H9 (cell line): ENCODE results near the gene MCAM. TPM values are rescaled to one million over a fixed set of nuclear protein-coding genes. Genes with fewer than 3 reads are reported as not detected.
A peak's percentile ranks its signal among the peaks of the same experiment; 100 is the strongest.

Experiments
- DNase-seq: peaks from one replicate; pipeline ENCODE4 v3.0.0-alpha.2; 2017
- H2AFZ ChIP-seq: one replicate; pipeline ENCODE4 v1.6.1; 2013; ENCODE audit warnings: mild to moderate bottlenecking, low read length, control low read depth, moderate library complexity
- H2AK5ac ChIP-seq: 2 replicates; pipeline ENCODE4 v1.6.1; 2013; ENCODE audit warnings: low read length, control low read depth, mixed read lengths; ENCODE audit not compliant: insufficient read length
- H2BK120ac ChIP-seq: one replicate; pipeline ENCODE4 v1.6.1; 2013; ENCODE audit warnings: low read depth, mild to moderate bottlenecking, low read length, control low read depth, inconsistent platforms; ENCODE audit not compliant: poor library complexity, severe bottlenecking
- H2BK12ac ChIP-seq: 2 replicates; pipeline ENCODE4 v1.6.1; 2013; ENCODE audit warnings: low read length, control low read depth, mixed read lengths, low read depth; ENCODE audit not compliant: insufficient read length
- H2BK15ac ChIP-seq: 2 replicates; pipeline ENCODE4 v1.6.1; 2013; ENCODE audit warnings: low read depth, low read length, control low read depth
- H2BK20ac ChIP-seq: one replicate; pipeline ENCODE4 v1.6.1; 2013; ENCODE audit warnings: low read depth, mild to moderate bottlenecking, low read length, control low read depth, inconsistent platforms; ENCODE audit not compliant: poor library complexity, severe bottlenecking
- H2BK5ac ChIP-seq: 2 replicates; pipeline ENCODE4 v1.6.1; 2013; ENCODE audit warnings: low read length, control low read depth, mixed read lengths; ENCODE audit not compliant: insufficient read length
- H3K14ac ChIP-seq: 2 replicates; pipeline ENCODE4 v1.6.1; 2013; ENCODE audit warnings: low read length, control low read depth; ENCODE audit not compliant: insufficient read depth
- H3K18ac ChIP-seq: 2 replicates; pipeline ENCODE4 v1.6.1; 2013; ENCODE audit warnings: low read depth, mild to moderate bottlenecking, mixed read lengths, low read length, control low read depth; ENCODE audit not compliant: insufficient read length
- H3K23ac ChIP-seq: 2 replicates; pipeline ENCODE4 v1.6.1; 2013; ENCODE audit warnings: low read length, control low read depth, mixed read lengths, low read depth; ENCODE audit not compliant: insufficient read length
- H3K23me2 ChIP-seq: 2 replicates; pipeline ENCODE4 v1.6.1; 2013; ENCODE audit warnings: low read depth, mild to moderate bottlenecking, mixed read lengths, low read length, control low read depth; ENCODE audit not compliant: insufficient read length, poor library complexity, severe bottlenecking
- H3K27ac ChIP-seq: 2 replicates; pipeline ENCODE4 v1.5.1; 2013; ENCODE audit warnings: low read length, control low read depth, mixed read lengths, low read depth; ENCODE audit not compliant: insufficient read length
- H3K27me3 ChIP-seq: 2 replicates; pipeline ENCODE4 v1.6.1; 2013; ENCODE audit warnings: low read length, control low read depth, inconsistent platforms; ENCODE audit not compliant: insufficient read depth
- H3K4ac ChIP-seq: 2 replicates; pipeline ENCODE4 v1.6.1; 2013; ENCODE audit warnings: low read depth, mild to moderate bottlenecking, control low read depth, inconsistent platforms, low read length, moderate library complexity
- H3K4me1 ChIP-seq: 2 replicates; pipeline ENCODE4 v1.6.1; 2013; ENCODE audit warnings: low read length, control low read depth, inconsistent platforms; ENCODE audit not compliant: insufficient read depth
- H3K4me2 ChIP-seq: 2 replicates; pipeline ENCODE4 v1.6.1; 2013; ENCODE audit warnings: low read length, control low read depth, mixed read lengths; ENCODE audit not compliant: insufficient read length, insufficient read depth
- H3K56ac ChIP-seq: 2 replicates; pipeline ENCODE4 v1.6.1; 2013; ENCODE audit warnings: low read depth, mild to moderate bottlenecking, mixed read lengths, low read length, control low read depth; ENCODE audit not compliant: insufficient read length
- H3K79me1 ChIP-seq: 2 replicates; pipeline ENCODE4 v1.6.1; 2013; ENCODE audit warnings: low read depth, mild to moderate bottlenecking, moderate library complexity, low read length, control low read depth, inconsistent platforms; ENCODE audit not compliant: insufficient read depth, poor library complexity, severe bottlenecking
- H3K79me2 ChIP-seq: 2 replicates; pipeline ENCODE4 v1.6.1; 2013; ENCODE audit warnings: low read length, control low read depth, inconsistent platforms; ENCODE audit not compliant: insufficient read depth
- H3K9ac ChIP-seq: 2 replicates; pipeline ENCODE4 v1.6.1; 2013; ENCODE audit warnings: low read length, control low read depth, mixed read lengths; ENCODE audit not compliant: insufficient read length; ENCODE audit errors: extremely low read depth
- H3K9me3 ChIP-seq: one replicate; pipeline ENCODE4 v1.6.1; 2013; ENCODE audit warnings: low read depth, low read length, inconsistent platforms; ENCODE audit not compliant: control insufficient read depth
- H3T11ph ChIP-seq: one replicate; pipeline ENCODE4 v1.6.1; 2013; ENCODE audit warnings: mild to moderate bottlenecking, low read length, control low read depth, inconsistent platforms
- H4K20me1 ChIP-seq: one replicate; pipeline ENCODE4 v1.6.1; 2013; ENCODE audit not compliant: control insufficient read depth, insufficient read length, insufficient read depth
- H4K5ac ChIP-seq: 2 replicates; pipeline ENCODE4 v1.6.1; 2013; ENCODE audit warnings: low read depth, mild to moderate bottlenecking, mixed read lengths, low read length, control low read depth; ENCODE audit not compliant: insufficient read length
- H4K8ac ChIP-seq: replicated peaks from 2 replicates; pipeline ENCODE4 v1.6.1; 2013; ENCODE audit warnings: low read length, control low read depth, mixed read lengths, low read depth; ENCODE audit not compliant: insufficient read length
- H4K91ac ChIP-seq: 2 replicates; pipeline ENCODE4 v1.6.1; 2013; ENCODE audit warnings: low read depth, mild to moderate bottlenecking, moderate library complexity, mixed read lengths, low read length, control low read depth; ENCODE audit not compliant: insufficient read length
- H3K27ac Mint-ChIP-seq, 3 experiments: 2 replicates in 2 of 3; 3 replicates in 1 of 3; pipeline ENCODE4 v1.8.0; 2020 to 2021; ENCODE audit warnings: mixed read lengths in 3 of 3, mild to moderate bottlenecking in 1 of 3, moderate library complexity in 1 of 3
- H3K27me3 Mint-ChIP-seq: 2 replicates; pipeline ENCODE4 v1.8.0; 2021; ENCODE audit warnings: low read depth, mild to moderate bottlenecking, moderate library complexity, mixed read lengths
- H3K36me3 Mint-ChIP-seq, 3 experiments: 2 replicates in 2 of 3; 3 replicates in 1 of 3; pipeline ENCODE4 v1.8.0; 2020 to 2021; ENCODE audit warnings: low read depth in 3 of 3, mixed read lengths in 3 of 3; ENCODE audit not compliant: insufficient read depth in 1 of 3
- H3K4me1 Mint-ChIP-seq, 2 experiments: 2 replicates each; pipeline ENCODE4 v1.8.0; 2020; ENCODE audit warnings: mixed read lengths in 2 of 2
- H3K4me3 Mint-ChIP-seq, 2 experiments: 2 replicates in 1 of 2; 3 replicates in 1 of 2; pipeline ENCODE4 v1.8.0; 2020 to 2021; ENCODE audit warnings: mild to moderate bottlenecking in 2 of 2, mixed read lengths in 2 of 2, moderate library complexity in 1 of 2
- H3K9me3 Mint-ChIP-seq, 2 experiments: 2 replicates in 1 of 2; 3 replicates in 1 of 2; pipeline ENCODE4 v1.8.0; 2020; ENCODE audit warnings: mild to moderate bottlenecking in 2 of 2, mixed read lengths in 2 of 2, moderate library complexity in 1 of 2
- WGBS: extraction: QIAGEN DNeasy Blood & Tissue Kit; methylation state at CpG from one replicate; pipeline ENCODE4 v1.1.7; 2013; ENCODE audit warnings: missing lambda C conversion rate, low lambda C conversion rate, mixed read lengths; ENCODE audit not compliant: insufficient read length; ENCODE audit errors: extremely low coverage; 5-methylcytosine and 5-hydroxymethylcytosine counted together
- total RNA-seq: library from RNA; stranded (reverse); gene quantifications from 2 replicates; pipeline ENCODE4 v1.2.1, GENCODE V29; 2021
- TF ChIP-seq, protein P1 (sequence below): fragments of 200-600 bp; sonication (generic); conservative IDR thresholded peaks from 3 replicates; pipeline ENCODE4 v1.8.0; 2021; ENCODE audit warnings: antibody characterized with exemption, mild to moderate bottlenecking

MCAM gene
- total RNA-seq, 1 experiment from 2014 or later = 21.5 TPM

DNA sequence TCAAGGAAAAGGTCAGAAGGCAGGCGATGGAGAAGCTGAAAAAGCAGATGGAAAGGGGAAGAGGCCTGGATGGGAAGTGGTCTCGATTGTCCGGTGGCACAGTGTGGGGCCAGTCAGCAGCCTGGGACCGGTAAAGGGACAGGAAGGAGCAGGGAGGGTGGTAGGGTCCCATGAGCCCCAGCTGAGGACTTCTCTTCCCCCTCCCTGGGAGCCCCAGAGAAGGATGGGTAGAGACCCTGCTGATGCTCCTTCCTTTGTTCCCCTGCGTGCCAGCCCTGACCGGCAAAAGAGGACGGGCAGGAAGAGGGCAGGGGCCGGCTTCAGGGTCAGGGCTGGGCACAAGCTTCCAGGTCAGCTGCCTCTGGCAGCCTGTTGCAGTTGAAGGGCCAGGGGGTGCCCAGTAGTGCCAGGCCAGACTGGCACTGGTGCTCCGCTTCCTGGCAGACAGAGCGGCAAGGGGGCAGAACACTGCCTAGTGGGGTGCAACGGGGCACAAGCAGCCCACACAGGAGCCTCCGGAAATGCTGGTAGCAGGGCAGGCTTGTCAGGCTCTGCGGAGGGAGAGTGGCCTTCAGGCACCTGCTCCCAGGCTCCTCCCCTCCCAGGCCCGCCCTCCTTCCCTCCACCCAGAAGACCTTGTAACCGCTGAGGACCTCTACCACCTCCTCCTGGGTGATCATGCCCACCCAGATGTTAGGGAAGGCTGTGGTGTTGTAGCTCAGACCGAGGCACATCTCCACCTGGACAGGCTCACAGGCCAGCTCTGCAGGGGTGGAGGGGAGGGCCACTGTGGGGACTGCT, 24.5 kb upstream of the MCAM start:
- Histone ChIP-seq H2BK12ac (no peak overlapping the region), H3K4ac (no peak overlapping the region), H3K18ac (no peak overlapping the region), H4K20me1 (no peaks in the 10 kb centered on the region), H2BK20ac (no peak overlapping the region), H3T11ph (no peak overlapping the region), H2BK120ac (no peak overlapping the region), H2AFZ (no peak overlapping the region), H4K91ac (no peak overlapping the region), H3K9me3 (no peaks in the 10 kb centered on the region), H2BK5ac (no peak overlapping the region), H3K56ac (no peak overlapping the region), H3K27ac (no peak overlapping the region), H3K4me2 (peak overlapping the region; percentile 56), H4K8ac (no peak overlapping the region), H3K79me2 (no peaks in the 10 kb centered on the region), H4K5ac (no peak overlapping the region), H2BK15ac (no peak overlapping the region), H3K4me1 (no peaks in the 10 kb centered on the region; the same call in 1 of the 2 replicates), H3K79me1 (no peaks in the 10 kb centered on the region), H3K23ac (no peak overlapping the region), H3K27me3 (peaks cover 16% of the 10 kb centered on the region), H3K23me2 (peaks cover 19% of the 10 kb centered on the region), H2AK5ac (no peak overlapping the region), H3K14ac (no peak overlapping the region), H3K9ac (no peak overlapping the region)
- TF ChIP-seq, protein P1, sequence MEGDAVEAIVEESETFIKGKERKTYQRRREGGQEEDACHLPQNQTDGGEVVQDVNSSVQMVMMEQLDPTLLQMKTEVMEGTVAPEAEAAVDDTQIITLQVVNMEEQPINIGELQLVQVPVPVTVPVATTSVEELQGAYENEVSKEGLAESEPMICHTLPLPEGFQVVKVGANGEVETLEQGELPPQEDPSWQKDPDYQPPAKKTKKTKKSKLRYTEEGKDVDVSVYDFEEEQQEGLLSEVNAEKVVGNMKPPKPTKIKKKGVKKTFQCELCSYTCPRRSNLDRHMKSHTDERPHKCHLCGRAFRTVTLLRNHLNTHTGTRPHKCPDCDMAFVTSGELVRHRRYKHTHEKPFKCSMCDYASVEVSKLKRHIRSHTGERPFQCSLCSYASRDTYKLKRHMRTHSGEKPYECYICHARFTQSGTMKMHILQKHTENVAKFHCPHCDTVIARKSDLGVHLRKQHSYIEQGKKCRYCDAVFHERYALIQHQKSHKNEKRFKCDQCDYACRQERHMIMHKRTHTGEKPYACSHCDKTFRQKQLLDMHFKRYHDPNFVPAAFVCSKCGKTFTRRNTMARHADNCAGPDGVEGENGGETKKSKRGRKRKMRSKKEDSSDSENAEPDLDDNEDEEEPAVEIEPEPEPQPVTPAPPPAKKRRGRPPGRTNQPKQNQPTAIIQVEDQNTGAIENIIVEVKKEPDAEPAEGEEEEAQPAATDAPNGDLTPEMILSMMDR = no peak
- Mint-ChIP-seq H3K4me1 (peaks cover 33 to 47% of the 10 kb centered on the region in 2 experiments), H3K27me3 (peaks cover 71% of the 10 kb centered on the region), H3K4me3 (peak overlapping the region; percentile 52 to 71), H3K36me3 (peaks cover 3 to 10% (median 8%) of the 10 kb centered on the region in 3 experiments; a peak in 6 of 7 replicates), H3K9me3 (no peaks in the 10 kb centered on the region; a peak in 1 of 5 replicates), H3K27ac (no peak overlapping the region)
- DNase-seq = peak; percentile 72
- WGBS = no CpG with 5 or more reads among the region's 16 CpGs
